Endodermal cell (in vitro differentiated cells): ENCODE results near the gene IL3RA. TPM values are rescaled to one million over a fixed set of nuclear protein-coding genes. Genes with fewer than 3 reads are reported as not detected.
"Not testable (repeated sequence)": the region's sequence is repeated elsewhere in the genome, so short reads cannot be mapped to it uniquely, and the experiment has no call there.

Experiments
- DNase-seq: peaks from one replicate; pipeline ENCODE4 v3.0.0-alpha.2; 2017
- H3K27ac ChIP-seq: 2 replicates; pipeline ENCODE4 v1.5.1; 2013; ENCODE audit warnings: mild to moderate bottlenecking, low read depth, low read length, moderate library complexity
- H3K27me3 ChIP-seq: 2 replicates; pipeline ENCODE4 v1.6.1; 2013; ENCODE audit warnings: mild to moderate bottlenecking, low read length, moderate library complexity; ENCODE audit not compliant: insufficient read depth, control insufficient read depth, poor library complexity, severe bottlenecking
- H3K36me3 ChIP-seq: 2 replicates; pipeline ENCODE4 v1.7.0; 2013; ENCODE audit warnings: mild to moderate bottlenecking, low read length, moderate library complexity; ENCODE audit not compliant: control insufficient read depth, insufficient read depth
- H3K4me1 ChIP-seq: one replicate; pipeline ENCODE4 v1.7.0; 2013; ENCODE audit warnings: low read length; ENCODE audit not compliant: control insufficient read depth, insufficient read depth
- H3K4me3 ChIP-seq: 2 replicates; pipeline ENCODE4 v1.5.1; 2013; ENCODE audit warnings: mild to moderate bottlenecking, low read length, moderate library complexity
- H3K9ac ChIP-seq: 2 replicates; pipeline ENCODE4 v1.6.1; 2013; ENCODE audit warnings: mild to moderate bottlenecking, low read length, moderate library complexity; ENCODE audit not compliant: poor library complexity, severe bottlenecking; ENCODE audit errors: extremely low read depth
- H3K9me3 ChIP-seq: 2 replicates; pipeline ENCODE4 v1.6.1; 2013; ENCODE audit warnings: mild to moderate bottlenecking, low read length, moderate library complexity; ENCODE audit not compliant: control insufficient read depth
- H3K27ac Mint-ChIP-seq: 2 replicates; pipeline ENCODE4 v1.8.0; 2020; ENCODE audit warnings: mixed read lengths
- H3K27me3 Mint-ChIP-seq: 2 replicates; pipeline ENCODE4 v1.8.0; 2021; ENCODE audit warnings: mild to moderate bottlenecking, mixed read lengths; ENCODE audit not compliant: insufficient read depth
- H3K36me3 Mint-ChIP-seq: 2 replicates; pipeline ENCODE4 v1.8.0; 2020; ENCODE audit warnings: low read depth, mixed read lengths
- H3K4me1 Mint-ChIP-seq: 2 replicates; pipeline ENCODE4 v1.8.0; 2020; ENCODE audit warnings: mixed read lengths
- H3K4me3 Mint-ChIP-seq: 2 replicates; pipeline ENCODE4 v1.8.0; 2020; ENCODE audit warnings: mild to moderate bottlenecking, moderate library complexity, mixed read lengths
- H3K9me3 Mint-ChIP-seq: 2 replicates; pipeline ENCODE4 v1.8.0; 2020; ENCODE audit warnings: mild to moderate bottlenecking, mixed read lengths
- WGBS, 2 experiments: methylation state at CpG; one replicate each; pipeline versions ENCODE4 v1.1.5 to v1.1.7; 2013; ENCODE audit warnings: missing lambda C conversion rate in 2 of 2, mixed read lengths in 1 of 2; ENCODE audit not compliant: insufficient coverage in 1 of 2, insufficient read length in 1 of 2; 5-methylcytosine and 5-hydroxymethylcytosine counted together
- total RNA-seq, 2 donors: library from RNA; stranded (reverse); fragmentation: NEBNext Ultra II Directional in 1 of 2; extraction: Animal tissue kit (Norgen Biotek cat#: 25700) in 1 of 2; gene quantifications; 2 replicates in 1 of 2; 3 replicates in 1 of 2; pipeline ENCODE4 v1.2.1, GENCODE V29; 2021
- TF ChIP-seq, protein P1 (sequence below): fragments of 200-600 bp; sonication (generic); conservative IDR thresholded peaks from 2 replicates; pipeline ENCODE4 v1.5.0; 2021; ENCODE audit warnings: antibody characterized with exemption, mild to moderate bottlenecking

IL3RA gene
- total RNA-seq, 2 donors from 2014 or later: not detected

DNA sequence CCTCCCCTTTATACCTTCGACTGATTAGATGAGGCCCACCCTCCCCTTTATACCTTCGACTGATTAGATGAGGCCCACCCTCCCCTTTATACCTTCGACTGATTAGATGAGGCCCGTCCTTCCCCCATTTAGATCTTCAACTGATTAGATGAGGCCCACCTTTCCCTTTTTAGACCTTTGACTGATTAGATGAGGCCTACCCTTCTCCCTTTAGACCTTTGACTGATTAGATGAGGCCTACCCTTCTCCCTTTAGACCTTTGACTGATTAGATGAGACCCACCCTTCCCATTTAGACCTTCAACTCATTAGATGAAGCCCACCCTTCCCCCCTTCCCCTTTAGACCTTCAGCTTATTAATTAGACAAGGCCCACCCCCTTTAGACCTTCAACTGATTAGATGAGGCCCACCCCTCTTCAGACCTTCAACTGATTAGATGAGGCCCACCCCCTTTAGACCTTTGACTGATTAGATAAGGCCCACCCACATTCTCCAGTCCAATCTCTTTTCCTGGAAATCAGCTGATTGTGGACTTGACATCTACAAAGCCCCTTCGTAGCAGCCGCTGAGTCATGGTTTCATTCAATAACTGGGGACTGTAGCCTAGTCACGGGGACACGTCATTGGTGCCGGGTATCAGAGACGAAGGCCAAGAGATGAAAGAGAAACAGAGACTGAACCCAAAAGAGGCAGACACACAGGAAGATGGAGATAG lies 28.8 kb upstream of the IL3RA start:
- peaks cover 29% of the 10 kb centered on the region for H3K9me3 Mint-ChIP-seq
- no peaks in the 10 kb centered on the region for H3K4me1 Mint-ChIP-seq
- H3K27ac ChIP-seq: no peak overlapping the region
- H3K4me1 ChIP-seq: no peaks in the 10 kb centered on the region
- TF ChIP-seq, protein P1, sequence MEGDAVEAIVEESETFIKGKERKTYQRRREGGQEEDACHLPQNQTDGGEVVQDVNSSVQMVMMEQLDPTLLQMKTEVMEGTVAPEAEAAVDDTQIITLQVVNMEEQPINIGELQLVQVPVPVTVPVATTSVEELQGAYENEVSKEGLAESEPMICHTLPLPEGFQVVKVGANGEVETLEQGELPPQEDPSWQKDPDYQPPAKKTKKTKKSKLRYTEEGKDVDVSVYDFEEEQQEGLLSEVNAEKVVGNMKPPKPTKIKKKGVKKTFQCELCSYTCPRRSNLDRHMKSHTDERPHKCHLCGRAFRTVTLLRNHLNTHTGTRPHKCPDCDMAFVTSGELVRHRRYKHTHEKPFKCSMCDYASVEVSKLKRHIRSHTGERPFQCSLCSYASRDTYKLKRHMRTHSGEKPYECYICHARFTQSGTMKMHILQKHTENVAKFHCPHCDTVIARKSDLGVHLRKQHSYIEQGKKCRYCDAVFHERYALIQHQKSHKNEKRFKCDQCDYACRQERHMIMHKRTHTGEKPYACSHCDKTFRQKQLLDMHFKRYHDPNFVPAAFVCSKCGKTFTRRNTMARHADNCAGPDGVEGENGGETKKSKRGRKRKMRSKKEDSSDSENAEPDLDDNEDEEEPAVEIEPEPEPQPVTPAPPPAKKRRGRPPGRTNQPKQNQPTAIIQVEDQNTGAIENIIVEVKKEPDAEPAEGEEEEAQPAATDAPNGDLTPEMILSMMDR: no peak
- H3K9ac ChIP-seq: no peak overlapping the region
- WGBS, 2 experiments: 88 to 95% methylated on average over 6 to 10 of the region's 10 CpGs
- no peak overlapping the region for H3K4me3 ChIP-seq
- H3K27ac Mint-ChIP-seq: no peak overlapping the region
- H3K36me3 Mint-ChIP-seq: peaks cover 14% of the 10 kb centered on the region
- H3K4me3 Mint-ChIP-seq: no peak overlapping the region
- no peaks in the 10 kb centered on the region for H3K36me3 ChIP-seq
- H3K9me3 ChIP-seq: peaks cover 12% of the 10 kb centered on the region
- H3K27me3 ChIP-seq: no peaks in the 10 kb centered on the region
- H3K27me3 Mint-ChIP-seq: no peaks in the 10 kb centered on the region
- no peak for DNase-seq

DNA sequence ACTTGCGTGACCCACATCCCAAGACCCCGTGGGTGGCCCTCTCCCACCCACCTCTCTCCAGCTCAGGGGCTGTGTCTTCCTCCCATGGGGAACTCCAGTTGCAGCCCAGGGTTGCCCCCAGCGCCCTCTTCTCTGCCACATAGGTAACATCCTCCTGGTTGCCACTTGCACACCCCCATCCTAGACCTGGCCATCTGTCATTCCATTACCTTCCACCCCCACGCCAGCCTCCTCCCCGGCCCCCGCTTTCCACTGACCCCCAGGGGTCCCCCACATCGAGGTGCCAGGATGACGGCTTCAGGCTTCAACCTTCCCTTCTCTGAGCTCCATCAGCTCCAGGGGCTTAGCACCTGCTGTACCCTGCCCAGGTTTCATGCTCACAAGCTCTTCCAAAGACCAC lies 28.1 kb upstream of the IL3RA start:
- TF ChIP-seq, protein P1: no peak
- Histone ChIP-seq H3K9me3 (peaks cover 12% of the 10 kb centered on the region), H3K27me3 (no peaks in the 10 kb centered on the region), H3K4me1 (no peaks in the 10 kb centered on the region), H3K36me3 (no peaks in the 10 kb centered on the region), H3K4me3 (no peak overlapping the region), H3K9ac (no peak overlapping the region), H3K27ac (no peak overlapping the region)
- no peak overlapping the region for H3K27ac Mint-ChIP-seq
- peaks cover 14% of the 10 kb centered on the region for H3K36me3 Mint-ChIP-seq
- no peak for DNase-seq
- 94 to 95% methylated on average over 4 to 8 of the region's 8 CpGs for WGBS, 2 experiments
- H3K4me3 Mint-ChIP-seq: no peak overlapping the region
- peaks cover 29% of the 10 kb centered on the region for H3K9me3 Mint-ChIP-seq
- no peaks in the 10 kb centered on the region for H3K4me1 Mint-ChIP-seq
- no peaks in the 10 kb centered on the region for H3K27me3 Mint-ChIP-seq

DNA sequence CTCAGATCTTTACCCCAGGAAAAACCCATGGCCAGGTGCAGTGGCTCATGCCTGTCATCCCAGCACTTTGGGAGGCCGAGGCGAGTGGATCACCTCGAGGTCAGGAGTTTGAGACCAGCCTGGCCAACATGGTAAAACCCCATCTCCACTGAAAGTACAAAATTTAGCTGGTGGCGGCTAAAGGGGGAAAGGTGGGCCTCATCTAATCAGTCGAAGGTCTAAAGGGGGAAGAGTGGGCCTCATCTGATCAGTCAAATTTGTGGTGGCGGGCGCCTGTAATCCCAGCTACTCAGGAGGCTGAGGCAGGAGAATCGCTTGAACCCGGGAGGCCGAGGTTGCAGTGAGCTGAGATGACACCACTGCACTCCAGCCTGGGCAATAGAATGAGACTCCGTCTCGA lies 27.7 kb upstream of the IL3RA start:
- Mint-ChIP-seq H3K9me3 (peaks cover 29% of the 10 kb centered on the region), H3K36me3 (peaks cover 14% of the 10 kb centered on the region)
- H3K4me3 Mint-ChIP-seq, H3K9ac ChIP-seq, H3K4me3 ChIP-seq, H3K4me1 ChIP-seq, DNase-seq, H3K27me3 Mint-ChIP-seq, H3K36me3 ChIP-seq, H3K27ac Mint-ChIP-seq, H3K27me3 ChIP-seq, H3K27ac ChIP-seq, H3K4me1 Mint-ChIP-seq: not testable (repeated sequence)
- WGBS, 2 experiments: 86 to 92% methylated on average over 9 to 12 of the region's 12 CpGs
- peaks cover 12% of the 10 kb centered on the region for H3K9me3 ChIP-seq

DNA sequence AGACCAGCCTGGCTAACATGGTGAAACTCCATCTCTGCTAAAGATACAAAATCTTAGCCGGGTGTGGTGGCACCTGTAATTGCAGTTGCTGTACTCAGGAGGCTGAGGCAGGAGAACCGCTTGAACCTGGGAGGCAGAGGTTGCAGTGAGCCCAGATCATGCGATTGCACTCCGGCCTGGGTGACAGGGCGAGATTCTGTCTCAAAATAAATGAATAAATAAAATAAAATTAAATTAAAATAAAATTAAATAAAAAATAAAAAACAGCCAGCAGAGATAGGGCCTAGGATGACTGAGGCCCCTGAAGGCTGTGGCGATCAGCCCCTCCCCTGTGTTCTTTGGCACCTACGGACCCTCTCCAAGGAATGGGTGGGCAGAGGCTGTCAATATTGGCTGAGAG lies 22.8 kb upstream of the IL3RA start:
- peaks cover 3% of the 10 kb centered on the region for H3K9me3 Mint-ChIP-seq
- Histone ChIP-seq H3K9me3 (no peaks in the 10 kb centered on the region), H3K4me3 (no peak overlapping the region), H3K36me3 (no peaks in the 10 kb centered on the region), H3K9ac (no peak overlapping the region), H3K27me3 (no peaks in the 10 kb centered on the region), H3K27ac (no peak overlapping the region), H3K4me1 (no peaks in the 10 kb centered on the region)
- H3K27me3 Mint-ChIP-seq: no peaks in the 10 kb centered on the region
- no peak overlapping the region for H3K4me3 Mint-ChIP-seq
- no peaks in the 10 kb centered on the region for H3K4me1 Mint-ChIP-seq
- no peak overlapping the region for H3K27ac Mint-ChIP-seq
- peaks cover 1% of the 10 kb centered on the region for H3K36me3 Mint-ChIP-seq
- WGBS, 2 experiments: 75 to 98% methylated on average over 1 to 4 of the region's 7 CpGs
- no peak for DNase-seq
- TF ChIP-seq, protein P1: no peak
